Motor neuron (in vitro differentiated cells): ENCODE data around the gene COL19A1. TPM values are rescaled to one million over a fixed set of nuclear protein-coding genes. Genes with fewer than 3 reads are reported as not detected.

Experiments used
- ATAC-seq, 8 experiments: fragments of 200-7000 bp; cut with Tn5 transposase; replicated peaks in 6 of 8; 2 replicates each; pipeline ENCODE4 v1.8.0; 2021; ENCODE audit warnings: mild to moderate bottlenecking in 8 of 8, moderate library complexity in 8 of 8
- H3K27ac ChIP-seq, 2 donors: fragments of 250-450 bp; sonication (Bioruptor Pico); 2 replicates each; pipeline ENCODE4 v1.9.0; 2021; ENCODE audit warnings: antibody characterized with exemption in 2 of 2, mild to moderate bottlenecking in 2 of 2, moderate library complexity in 1 of 2
- H3K4me1 ChIP-seq, 2 donors: fragments of 250-450 bp; sonication (Bioruptor Pico); replicated peaks in 1 of 2; 2 replicates each; pipeline ENCODE4 v1.6.1; 2021; ENCODE audit warnings: antibody characterized with exemption in 2 of 2, mild to moderate bottlenecking in 2 of 2, moderate library complexity in 1 of 2
- H3K4me3 ChIP-seq, 5 donors: fragments of 250-450 bp; sonication (Bioruptor Pico); 2 replicates each; pipeline ENCODE4 v1.9.0; 2021; ENCODE audit warnings: antibody characterized with exemption in 5 of 5, mild to moderate bottlenecking in 5 of 5, moderate library complexity in 4 of 5
- WGBS, 10 experiments: fragments of 450-650 bp; shearing (Covaris generic); methylation state at CpG; one replicate each; pipeline ENCODE4 v1.0.0; 2022; 5-methylcytosine and 5-hydroxymethylcytosine counted together
- in situ Hi-C, 9 experiments: fragments of 400-800 bp; cut with MboI; loops; one replicate each; pipeline ENCODE4 v1.15.0; 2021; ENCODE audit warnings: low sequenced_read_pairs in 9 of 9, low pct_unique_long_range_greater_than_20kb in 2 of 9; ENCODE audit not compliant: unreplicated experiment in 9 of 9
- total RNA-seq, 8 experiments: library from RNA; unstranded; fragments of 300-600 nt; gene quantifications; 2 replicates each; pipeline versions ENCODE4 v1.2.3 to v1.2.4, GENCODE V29; 2022

Gene COL19A1
- total RNA-seq, 8 experiments from 2014 or later = 0.45 to 5.9 (median 0.92) TPM

- ATAC-seq = no peak
- no peak overlapping the region for H3K27ac ChIP-seq
- in situ Hi-C loops = no loop called here
- H3K4me3 ChIP-seq = no peak overlapping the region
- 4 to 100% (median 78%) methylated on average over 1 to 4 of the region's 4 CpGs for WGBS, 10 experiments
- H3K4me1 ChIP-seq = peaks cover 2 to 25% of the 10 kb centered on the region in 2 donors
Observed at GRCh38 chr6:70133246-70133645, 266.9 kb downstream of the COL19A1 start.

DNA sequence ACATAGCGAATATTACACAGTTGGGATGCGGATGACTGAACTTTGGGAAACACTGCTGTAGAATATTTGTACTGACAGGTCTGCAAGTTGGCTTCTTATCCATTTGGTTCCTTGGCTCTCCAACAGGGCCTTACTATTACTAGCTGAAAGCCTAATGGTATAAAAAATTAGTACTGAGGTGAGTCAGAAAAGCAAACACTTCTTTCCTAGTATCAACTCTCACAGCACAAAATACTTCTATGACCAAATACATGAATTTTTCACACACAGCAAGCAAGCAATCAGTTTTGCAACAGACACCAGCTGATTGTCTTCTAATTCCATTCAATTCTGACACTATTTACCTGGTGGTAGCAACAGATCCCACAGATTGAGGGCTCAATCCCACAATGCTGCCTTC is 268.2 kb downstream of the COL19A1 start:
- 53 to 100% (median 92%) methylated on average over 1 to 2 of the region's 2 CpGs; no CpG with 5 or more reads in 2 of the 10 experiments for WGBS, 10 experiments
- H3K4me1 ChIP-seq = peaks cover 2 to 25% of the 10 kb centered on the region in 2 donors

DNA sequence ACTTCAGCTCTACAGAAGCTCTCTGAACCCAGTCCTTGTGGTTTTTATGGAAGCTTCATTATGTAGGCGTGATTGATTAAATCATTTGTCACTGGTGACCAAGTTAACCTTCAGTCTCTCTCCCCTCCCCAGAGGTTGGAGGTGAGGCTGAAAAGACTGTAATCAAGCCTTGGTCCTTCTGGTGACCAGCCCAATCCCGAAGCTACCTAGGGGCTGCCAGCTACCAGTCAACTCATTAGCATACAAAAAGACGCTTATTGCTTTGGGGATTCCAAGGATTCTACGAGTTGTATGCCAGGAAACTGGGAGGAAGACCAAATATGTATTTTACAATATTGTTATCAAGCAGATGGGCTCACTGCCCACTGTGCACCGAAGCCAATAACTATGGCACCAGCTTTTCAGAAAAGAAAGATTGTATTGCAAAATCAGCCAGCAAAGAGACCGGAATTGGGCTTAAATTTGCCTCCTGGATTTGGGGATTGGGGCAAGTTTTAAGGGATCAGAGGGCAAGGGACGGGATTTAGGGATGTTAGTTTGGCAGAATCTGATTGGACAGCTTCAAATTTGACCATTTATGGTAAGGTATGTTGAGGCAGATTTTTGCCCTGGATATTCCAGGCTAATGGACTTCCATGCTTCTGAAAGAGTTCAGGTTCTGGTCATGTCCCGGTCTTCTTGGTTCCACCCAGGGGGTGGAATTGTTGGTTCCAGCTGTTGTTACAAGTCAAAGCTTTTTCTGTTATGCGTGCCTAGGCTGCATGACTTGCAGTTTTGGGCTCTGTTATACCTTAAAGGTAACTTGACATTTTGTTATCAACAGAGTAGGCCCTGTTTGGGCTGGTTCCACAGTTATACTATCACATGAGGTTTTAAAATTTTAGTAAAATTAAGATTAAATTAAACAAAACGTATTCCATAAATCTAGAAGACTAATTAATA is 269.1 kb downstream of the COL19A1 start:
- Histone ChIP-seq H3K4me3 (no peak overlapping the region), H3K4me1 (peaks cover 2 to 24% of the 10 kb centered on the region in 2 donors), H3K27ac (no peak overlapping the region)
- ATAC-seq = peak in 2 of 8 experiments; percentile 44 to 74
- 31 to 100% (median 64%) methylated on average over 2 to 9 of the region's 10 CpGs; no CpG with 5 or more reads in 1 of the 10 experiments for WGBS, 10 experiments
- in situ Hi-C loops = no loop called here

More for the DNA sequence above, 268.2 kb downstream of the COL19A1 start:
- no peak overlapping the region for H3K4me3 ChIP-seq
- ATAC-seq = no peak
- in situ Hi-C loops = no loop called here
- H3K27ac ChIP-seq = no peak overlapping the region

DNA sequence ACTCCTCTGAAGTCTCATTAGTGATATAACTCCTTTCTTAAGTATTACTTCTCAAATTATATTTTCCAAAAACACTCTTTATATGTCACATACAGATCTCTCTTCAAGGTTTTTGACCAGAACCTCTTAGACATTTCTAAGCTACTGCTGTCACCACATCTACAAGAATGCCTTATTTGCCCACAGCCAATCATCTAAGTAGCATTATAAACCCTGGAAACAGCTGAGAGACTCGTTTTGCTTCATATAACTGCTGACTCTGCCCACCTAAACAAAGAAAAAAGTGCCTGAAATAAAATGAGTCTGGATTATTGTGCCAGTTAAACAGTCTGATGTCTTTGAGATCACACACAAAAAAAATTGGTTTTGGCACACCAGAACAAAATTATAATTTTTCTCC is 270.6 kb downstream of the COL19A1 start:
- in situ Hi-C loops = no loop called here
- peak in 1 of 8 experiments; percentile 27 for ATAC-seq
- no peak overlapping the region for H3K27ac ChIP-seq
- WGBS, 10 experiments = 29 to 67% (median 50%) methylated on average over 1 of the region's 1 CpG; no CpG with 5 or more reads in 7 of the 10 experiments
- H3K4me1 ChIP-seq = peaks cover 5 to 14% of the 10 kb centered on the region in 2 donors
- H3K4me3 ChIP-seq = no peak overlapping the region

GRCh38 chr6:70140496-70140895 is 274.1 kb downstream of the COL19A1 start:
- Histone ChIP-seq H3K27ac (no peak overlapping the region), H3K4me1 (peaks cover 8 to 18% of the 10 kb centered on the region in 2 donors), H3K4me3 (no peak overlapping the region)
- ATAC-seq = no peak
- in situ Hi-C loops = no loop called here
- 5 to 86% (median 62%) methylated on average over 1 to 2 of the region's 2 CpGs; no CpG with 5 or more reads in 2 of the 10 experiments for WGBS, 10 experiments

GRCh38 chr6:70142034-70142433 is 275.7 kb downstream of the COL19A1 start:
- no peak overlapping the region for H3K27ac ChIP-seq
- ATAC-seq = peak in 1 of 8 experiments; percentile 46
- no peak overlapping the region for H3K4me3 ChIP-seq
- peaks cover 5 to 16% of the 10 kb centered on the region in 2 donors for H3K4me1 ChIP-seq
- in situ Hi-C loops = no loop called here
- WGBS, 10 experiments = 0 to 79% (median 44%) methylated on average over 1 to 4 of the region's 4 CpGs

- in situ Hi-C loops = no loop called here
- no peak overlapping the region for H3K27ac ChIP-seq
- H3K4me1 ChIP-seq = peaks cover 5 to 7% of the 10 kb centered on the region in 2 donors
- no peak for ATAC-seq
- WGBS, 10 experiments = 0 to 93% (median 56%) methylated on average over 1 to 2 of the region's 2 CpGs; no CpG with 5 or more reads in 1 of the 10 experiments
- H3K4me3 ChIP-seq = no peak overlapping the region
Observed at GRCh38 chr6:70145178-70145577, 278.8 kb downstream of the COL19A1 start.

DNA sequence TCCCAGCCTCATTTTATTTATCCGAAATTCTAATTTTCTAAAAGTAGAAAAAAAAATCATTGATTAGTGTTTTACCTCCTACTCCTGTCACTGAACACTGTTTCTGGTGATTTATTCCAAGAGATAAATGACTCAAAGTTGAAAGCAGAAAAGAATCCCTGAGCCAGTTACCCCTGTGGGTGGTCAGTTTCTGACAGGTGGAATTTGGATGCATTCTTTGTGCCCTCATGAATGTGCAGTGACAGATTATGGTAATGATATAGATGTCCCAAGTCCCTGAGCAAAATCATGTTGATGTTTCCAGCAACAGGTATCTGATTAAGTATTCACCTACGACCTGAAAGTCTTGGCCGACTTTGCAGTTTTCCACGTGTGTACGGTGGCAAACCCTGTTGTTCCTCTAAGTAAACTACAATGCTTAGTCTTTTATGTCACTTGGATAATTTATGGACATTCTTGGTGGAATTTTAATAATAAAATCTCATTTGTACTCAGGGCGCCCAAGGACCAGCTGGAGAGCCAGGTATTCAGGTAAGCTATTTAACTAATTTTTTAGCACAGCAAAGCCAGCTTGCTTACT is 282.9 kb downstream of the COL19A1 start:
- Histone ChIP-seq H3K27ac (no peak overlapping the region), H3K4me3 (no peak overlapping the region), H3K4me1 (no peaks in the 10 kb centered on the region)
- 61 to 100% (median 83%) methylated on average over 1 to 6 of the region's 6 CpGs; no CpG with 5 or more reads in 1 of the 10 experiments for WGBS, 10 experiments
- ATAC-seq = no peak
- in situ Hi-C loops = no loop called here

DNA sequence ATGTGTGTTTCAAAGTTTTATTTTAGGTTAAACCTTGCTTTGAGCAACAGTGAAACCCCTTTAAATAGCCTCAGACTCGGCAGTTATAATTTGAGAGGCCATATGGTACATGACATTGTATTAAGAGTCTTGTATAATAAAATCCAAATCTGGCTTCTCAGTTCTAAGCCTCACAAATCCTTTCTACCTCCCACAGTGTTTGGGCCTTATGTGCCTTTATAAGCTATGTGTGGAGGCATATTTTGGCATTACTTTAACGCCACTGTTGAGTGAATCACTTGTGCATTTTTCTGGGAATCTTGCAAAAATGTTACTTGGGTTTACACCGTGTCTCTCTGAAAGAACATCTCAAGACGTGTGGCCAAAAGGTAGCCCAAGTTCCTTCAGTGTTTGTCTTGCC is 284.2 kb downstream of the COL19A1 start:
- WGBS, 10 experiments = 0 to 72% (median 49%) methylated on average over 1 to 4 of the region's 4 CpGs; no CpG with 5 or more reads in 2 of the 10 experiments
- H3K27ac ChIP-seq = no peak overlapping the region
- in situ Hi-C loops = no loop called here
- no peak for ATAC-seq
- H3K4me1 ChIP-seq = no peaks in the 10 kb centered on the region
- H3K4me3 ChIP-seq = no peak overlapping the region

- Histone ChIP-seq H3K4me3 (no peak overlapping the region), H3K4me1 (no peaks in the 10 kb centered on the region), H3K27ac (no peak overlapping the region)
- in situ Hi-C loops = no loop called here
- WGBS, 10 experiments = 0 to 90% (median 77%) methylated on average over 1 to 2 of the region's 2 CpGs; no CpG with 5 or more reads in 2 of the 10 experiments
- ATAC-seq = peak; percentile 46 to 100 (median 98)
Observed at GRCh38 chr6:70151616-70152015, 285.3 kb downstream of the COL19A1 start.

GRCh38 chr6:70152786-70153185 is 286.4 kb downstream of the COL19A1 start:
- Histone ChIP-seq H3K4me1 (no peaks in the 10 kb centered on the region), H3K27ac (no peak overlapping the region), H3K4me3 (no peak overlapping the region)
- in situ Hi-C loops = no loop called here
- no peak for ATAC-seq
- WGBS, 10 experiments = 61 to 100% (median 88%) methylated on average over 1 to 6 of the region's 6 CpGs; no CpG with 5 or more reads in 3 of the 10 experiments

DNA sequence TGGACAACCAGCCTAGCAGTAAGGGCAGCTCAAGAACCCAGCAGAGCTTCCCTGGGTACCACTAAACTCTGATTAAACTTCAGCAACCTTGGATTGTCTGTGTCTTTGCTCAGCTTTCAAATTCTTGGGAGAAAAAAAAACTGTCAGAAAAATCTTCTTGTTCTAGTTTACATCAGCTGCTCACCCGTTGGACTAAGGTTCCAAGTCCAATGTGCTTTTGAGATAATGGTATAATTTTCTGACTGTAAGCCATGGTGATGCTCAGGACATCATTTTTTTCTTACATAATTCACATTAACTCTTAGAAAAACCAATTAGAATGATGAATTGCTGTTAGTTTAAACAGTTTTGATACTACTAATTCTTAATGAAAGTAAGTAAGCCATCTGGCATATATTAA is 290.7 kb downstream of the COL19A1 start:
- in situ Hi-C loops = no loop called here
- H3K4me3 ChIP-seq = no peak overlapping the region
- H3K27ac ChIP-seq = no peak overlapping the region
- no peaks in the 10 kb centered on the region for H3K4me1 ChIP-seq
- 0 to 100% (median 63%) methylated on average over 1 of the region's 1 CpG; no CpG with 5 or more reads in 1 of the 10 experiments for WGBS, 10 experiments
- no peak for ATAC-seq

- H3K4me3 ChIP-seq = no peak overlapping the region
- 14 to 90% (median 63%) methylated on average over 1 of the region's 1 CpG; no CpG with 5 or more reads in 4 of the 10 experiments for WGBS, 10 experiments
- no peaks in the 10 kb centered on the region for H3K4me1 ChIP-seq
- in situ Hi-C loops = no loop called here
- H3K27ac ChIP-seq = no peak overlapping the region
- no peak for ATAC-seq
Observed at GRCh38 chr6:70160276-70160675, 293.9 kb downstream of the COL19A1 start.
